Left ventricle myocardium inferior (tissue), 1 donor: ENCODE measurements around the gene SSTR3. TPM values are rescaled to one million over a fixed set of nuclear protein-coding genes. Genes with fewer than 3 reads are reported as not detected.

Experiments
- DNase-seq: peaks from one replicate; pipeline ENCODE4 v3.0.0-alpha.2; 2020
- H3K27ac ChIP-seq: fragments of 200-600 bp; replicated peaks from 2 replicates; pipeline ENCODE4 v1.8.0; 2021
- H3K27me3 ChIP-seq: fragments of 200-600 bp; 2 replicates; pipeline ENCODE4 v1.8.0; 2021; ENCODE audit warnings: low read depth
- H3K36me3 ChIP-seq: fragments of 200-600 bp; 2 replicates; pipeline ENCODE4 v1.8.0; 2021
- H3K4me1 ChIP-seq: fragments of 200-600 bp; 2 replicates; pipeline ENCODE4 v1.8.0; 2021
- H3K4me3 ChIP-seq: fragments of 200-600 bp; 2 replicates; pipeline ENCODE4 v1.8.0; 2021; ENCODE audit warnings: mild to moderate bottlenecking, moderate library complexity
- H3K9me3 ChIP-seq: fragments of 200-600 bp; replicated peaks from 2 replicates; pipeline ENCODE4 v1.8.0; 2021
- CTCF ChIP-seq: fragments of 200-600 bp; IDR thresholded peaks from 2 replicates; pipeline ENCODE4 v1.8.0; 2021; ENCODE audit warnings: antibody characterized with exemption, mild to moderate bottlenecking, borderline replicate concordance
- intact Hi-C: fragments of 100-400 bp; cut with micrococcal nuclease; formaldehyde crosslinking; loops from one replicate; pipeline ENCODE4 v1.11.0; 2022
- total RNA-seq: library from RNA; stranded (reverse); fragmentation: NEBNext Ultra II Directional; extraction: Animal tissue kit (Norgen Biotek cat#: 25700); gene quantifications from one replicate; pipeline ENCODE4 v1.2.1, GENCODE V29; 2021
- donor health status: DM: no; HTN: yes; CAD: no; lungs with severe emphysema.

SSTR3 gene
- total RNA-seq, 1 donor from 2014 or later, result not detected

- no peak overlapping the region for H3K4me3 ChIP-seq
- no peaks in the 10 kb centered on the region for H3K4me1 ChIP-seq
- H3K36me3 ChIP-seq, result no peaks in the 10 kb centered on the region
- TF ChIP-seq CTCF, result no peak
- no peaks in the 10 kb centered on the region for H3K9me3 ChIP-seq
- H3K27ac ChIP-seq, result no peak overlapping the region
- DNase-seq, result no peak
- intact Hi-C loops, result no loop called here
- H3K27me3 ChIP-seq, result peaks cover 93% of the 10 kb centered on the region
Measured at GRCh38 chr22:37218771-37219411, 6.6 kb upstream of the SSTR3 start.

GRCh38 chr22:37218399-37218770 is 6.1 kb upstream of the SSTR3 start:
- Histone ChIP-seq H3K4me3 (no peak overlapping the region), H3K4me1 (no peaks in the 10 kb centered on the region), H3K27me3 (peaks cover 93% of the 10 kb centered on the region), H3K36me3 (no peaks in the 10 kb centered on the region), H3K27ac (no peak overlapping the region), H3K9me3 (no peaks in the 10 kb centered on the region)
- no peak for TF ChIP-seq CTCF
- intact Hi-C loops, result no loop called here
- no peak for DNase-seq

GRCh38 chr22:37215890-37216289 is 3.6 kb upstream of the SSTR3 start:
- H3K27ac ChIP-seq, result no peak overlapping the region
- no peaks in the 10 kb centered on the region for H3K36me3 ChIP-seq
- intact Hi-C loops, result no loop called here
- no peak for DNase-seq
- TF ChIP-seq CTCF, result no peak
- peaks cover 96% of the 10 kb centered on the region for H3K27me3 ChIP-seq
- no peak overlapping the region for H3K4me3 ChIP-seq
- peaks cover 4% of the 10 kb centered on the region for H3K4me1 ChIP-seq
- H3K9me3 ChIP-seq, result no peaks in the 10 kb centered on the region

- Histone ChIP-seq H3K4me1 (peaks cover 4% of the 10 kb centered on the region), H3K36me3 (no peaks in the 10 kb centered on the region), H3K27me3 (peaks cover 96% of the 10 kb centered on the region), H3K27ac (no peak overlapping the region), H3K4me3 (no peak overlapping the region), H3K9me3 (no peaks in the 10 kb centered on the region)
- intact Hi-C loops, result no loop called here
- TF ChIP-seq CTCF, result no peak
- no peak for DNase-seq
Measured at GRCh38 chr22:37214731-37215030, 2.4 kb upstream of the SSTR3 start.

GRCh38 chr22:37213941-37214730 is 1.9 kb upstream of the SSTR3 start:
- H3K36me3 ChIP-seq, result no peaks in the 10 kb centered on the region
- H3K4me1 ChIP-seq, result peaks cover 4% of the 10 kb centered on the region
- no peaks in the 10 kb centered on the region for H3K9me3 ChIP-seq
- no peak for TF ChIP-seq CTCF
- no peak overlapping the region for H3K4me3 ChIP-seq
- intact Hi-C loops, result no loop called here
- H3K27ac ChIP-seq, result no peak overlapping the region
- DNase-seq, result no peak
- H3K27me3 ChIP-seq, result peaks cover 96% of the 10 kb centered on the region
